Endothelial cell (in vitro differentiated cells): ENCODE measurements around the gene TMEM219. TPM values are rescaled to one million over a fixed set of nuclear protein-coding genes. Genes with fewer than 3 reads are reported as not detected.

Experiments
- DNase-seq: peaks from one replicate; pipeline ENCODE4 v3.0.0; 2021; ENCODE audit warnings: low spot score
- H3K27ac Mint-ChIP-seq: one replicate; pipeline ENCODE4 v1.8.0; 2021; ENCODE audit warnings: mixed read lengths, inconsistent platforms; ENCODE audit not compliant: unreplicated experiment
- H3K27me3 Mint-ChIP-seq: one replicate; pipeline ENCODE4 v1.8.0; 2021; ENCODE audit warnings: mild to moderate bottlenecking, moderate library complexity, mixed read lengths, inconsistent platforms; ENCODE audit not compliant: unreplicated experiment
- H3K36me3 Mint-ChIP-seq: one replicate; pipeline ENCODE4 v1.8.0; 2021; ENCODE audit warnings: mild to moderate bottlenecking, low read depth, mixed read lengths, inconsistent platforms; ENCODE audit not compliant: unreplicated experiment
- H3K4me1 Mint-ChIP-seq: one replicate; pipeline ENCODE4 v1.8.0; 2021; ENCODE audit warnings: mild to moderate bottlenecking, mixed read lengths, inconsistent platforms; ENCODE audit not compliant: unreplicated experiment
- H3K4me3 Mint-ChIP-seq: one replicate; pipeline ENCODE4 v1.8.0; 2021; ENCODE audit warnings: mild to moderate bottlenecking, mixed read lengths, inconsistent platforms; ENCODE audit not compliant: unreplicated experiment
- H3K9me3 Mint-ChIP-seq: one replicate; pipeline ENCODE4 v1.8.0; 2021; ENCODE audit warnings: mixed read lengths, inconsistent platforms; ENCODE audit not compliant: unreplicated experiment
- CTCF ChIP-seq: fragments of 200-600 bp; sonication (generic); IDR thresholded peaks from one replicate; pipeline ENCODE4 v1.5.0; 2021; ENCODE audit warnings: antibody characterized with exemption; ENCODE audit not compliant: unreplicated experiment
- total RNA-seq: library from RNA; stranded (reverse); fragmentation: NEBNext Ultra II Directional; extraction: Animal tissue kit (Norgen Biotek cat#: 25700); gene quantifications from one replicate; pipeline ENCODE4 v1.2.1, GENCODE V29; 2021; ENCODE audit not compliant: unreplicated experiment

TMEM219 gene
- total RNA-seq, 1 donor from 2014 or later, result 217 TPM

GRCh38 chr16:29982560-29983419, 20.9 kb downstream of the TMEM219 start:
- no peak for TF ChIP-seq CTCF

DNA sequence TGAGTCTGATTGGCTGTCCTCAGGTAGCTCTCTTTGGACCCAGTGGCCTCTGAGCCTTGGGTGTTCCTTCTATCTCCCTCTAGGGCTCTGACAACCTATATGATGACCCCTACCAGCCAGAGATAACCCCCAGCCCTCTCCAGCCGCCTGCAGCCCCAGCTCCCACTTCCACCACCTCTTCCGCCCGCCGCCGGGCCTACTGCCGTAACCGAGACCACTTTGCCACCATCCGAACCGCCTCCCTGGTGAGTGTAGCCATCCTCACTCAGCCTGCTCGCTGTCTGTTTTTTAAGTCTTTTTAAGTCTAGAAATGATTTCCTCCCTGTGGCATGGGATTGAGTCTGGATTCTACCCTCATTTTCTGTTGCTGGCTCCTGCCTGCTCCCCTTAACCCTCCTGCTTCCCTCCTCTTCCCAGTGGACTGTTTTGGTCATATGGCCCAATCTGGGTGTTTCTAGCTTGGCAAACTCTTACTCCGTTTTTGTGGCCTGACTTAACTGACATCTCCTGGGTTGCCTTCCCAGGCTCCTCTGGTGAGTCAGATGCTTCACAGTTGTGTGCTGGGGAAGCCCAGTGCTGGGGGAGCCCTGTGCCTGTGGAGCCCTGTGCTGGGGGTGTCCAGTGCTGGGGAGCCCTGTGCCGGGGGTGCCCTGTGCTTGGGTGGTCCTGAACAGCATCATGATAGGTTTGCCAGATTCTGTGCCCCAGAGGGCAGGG, 21.7 kb downstream of the TMEM219 start:
- Mint-ChIP-seq H3K36me3 (peaks cover 73% of the 10 kb centered on the region), H3K27ac (peak overlapping the region; percentile 26), H3K27me3 (peaks cover 21% of the 10 kb centered on the region), H3K4me1 (peaks cover 55% of the 10 kb centered on the region), H3K4me3 (peak overlapping the region; percentile 76), H3K9me3 (no peaks in the 10 kb centered on the region)
- TF ChIP-seq CTCF, result no peak
- DNase-seq, result no peak

More at GRCh38 chr16:29982560-29983419, 20.9 kb downstream of the TMEM219 start:
- Mint-ChIP-seq H3K36me3 (peaks cover 74% of the 10 kb centered on the region), H3K4me3 (peak overlapping the region; percentile 76), H3K9me3 (no peaks in the 10 kb centered on the region), H3K27ac (peak overlapping the region; percentile 67), H3K4me1 (peaks cover 55% of the 10 kb centered on the region), H3K27me3 (peaks cover 15% of the 10 kb centered on the region)
- DNase-seq, result no peak

DNA sequence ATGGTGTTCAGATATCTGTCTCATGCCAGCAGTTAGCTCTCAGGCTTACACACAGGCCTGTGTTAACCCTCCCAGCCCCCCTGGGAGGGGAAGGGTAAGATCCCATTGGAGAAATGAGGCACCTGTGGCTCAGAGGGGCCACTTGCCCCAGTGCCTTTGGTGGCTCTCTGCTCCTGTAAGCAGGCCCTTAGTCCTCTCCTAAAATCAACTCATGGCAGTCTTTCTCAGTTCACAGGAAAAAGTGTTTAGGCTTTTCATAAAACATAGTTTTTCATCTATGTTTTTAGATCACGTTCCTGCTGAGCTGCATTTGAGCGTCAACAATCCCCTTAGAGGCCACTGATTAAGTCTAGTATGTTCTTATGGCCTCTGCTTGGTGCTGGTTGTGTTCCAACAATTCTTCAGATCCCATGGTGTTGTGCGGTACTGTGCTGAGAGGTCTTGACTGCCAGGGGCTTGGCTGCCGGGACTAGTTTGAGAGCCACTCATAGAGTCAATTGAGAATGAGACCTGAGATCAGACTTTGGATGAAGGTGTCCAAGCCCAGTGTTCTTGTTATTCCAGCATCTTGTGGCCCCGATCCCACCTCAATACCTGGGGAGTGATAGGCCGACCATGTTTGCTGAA, 22.4 kb downstream of the TMEM219 start:
- Mint-ChIP-seq H3K27ac (peak overlapping the region; percentile 78), H3K4me1 (peaks cover 54% of the 10 kb centered on the region), H3K27me3 (peaks cover 22% of the 10 kb centered on the region), H3K4me3 (peak overlapping the region; percentile 77), H3K36me3 (peaks cover 72% of the 10 kb centered on the region), H3K9me3 (no peaks in the 10 kb centered on the region)
- TF ChIP-seq CTCF, result no peak
- DNase-seq, result no peak

GRCh38 chr16:29984764-29985147, 22.9 kb downstream of the TMEM219 start:
- peaks cover 54% of the 10 kb centered on the region for H3K4me1 Mint-ChIP-seq
- H3K9me3 Mint-ChIP-seq, result no peaks in the 10 kb centered on the region
- H3K4me3 Mint-ChIP-seq, result no peak overlapping the region
- TF ChIP-seq CTCF, result no peak
- peaks cover 72% of the 10 kb centered on the region for H3K36me3 Mint-ChIP-seq
- peak overlapping the region; percentile 78 for H3K27ac Mint-ChIP-seq
- H3K27me3 Mint-ChIP-seq, result peaks cover 23% of the 10 kb centered on the region
- no peak for DNase-seq
